GM18867 (cell line): ENCODE results near the gene RAB40C.

Source experiments
- ATAC-seq: cut with Tn5 transposase; IDR thresholded peaks from one replicate; pipeline ENCODE4 v1.9.1; 2021; ENCODE audit warnings: mild to moderate bottlenecking, moderate library complexity; ENCODE audit not compliant: unreplicated experiment

The RAB40C gene

DNA sequence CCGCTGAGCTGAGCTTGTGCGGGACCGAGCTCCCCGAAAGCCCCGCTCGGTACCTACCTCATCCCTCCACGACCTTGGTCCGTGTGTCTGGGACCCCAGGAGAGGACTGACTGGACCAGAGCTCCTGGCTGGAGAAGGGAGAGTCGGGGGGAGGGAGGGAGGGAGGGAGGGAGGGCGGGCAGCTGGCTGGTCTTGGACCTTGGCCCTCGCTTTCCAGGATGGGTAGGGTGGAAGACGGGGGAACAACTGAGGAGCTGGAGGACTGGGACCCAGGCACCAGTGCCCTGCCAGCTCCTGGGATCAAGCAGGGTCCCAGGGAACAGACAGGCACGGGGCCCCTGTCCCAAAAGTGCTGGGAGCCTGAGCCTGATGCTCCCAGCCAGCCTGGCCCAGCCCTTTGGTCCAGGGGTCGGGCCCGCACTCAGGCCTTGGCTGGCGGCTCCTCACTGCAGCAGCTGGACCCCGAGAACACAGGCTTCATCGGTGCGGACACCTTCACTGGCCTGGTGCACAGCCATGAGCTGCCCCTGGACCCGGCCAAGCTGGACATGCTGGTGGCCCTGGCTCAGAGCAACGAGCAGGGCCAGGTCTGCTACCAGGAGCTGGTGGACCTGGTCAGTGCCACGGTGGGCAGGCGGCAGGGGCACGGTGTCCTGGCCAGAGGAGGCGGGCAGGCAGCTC lies 86.2 kb downstream of the RAB40C start:
- no peak for ATAC-seq

DNA sequence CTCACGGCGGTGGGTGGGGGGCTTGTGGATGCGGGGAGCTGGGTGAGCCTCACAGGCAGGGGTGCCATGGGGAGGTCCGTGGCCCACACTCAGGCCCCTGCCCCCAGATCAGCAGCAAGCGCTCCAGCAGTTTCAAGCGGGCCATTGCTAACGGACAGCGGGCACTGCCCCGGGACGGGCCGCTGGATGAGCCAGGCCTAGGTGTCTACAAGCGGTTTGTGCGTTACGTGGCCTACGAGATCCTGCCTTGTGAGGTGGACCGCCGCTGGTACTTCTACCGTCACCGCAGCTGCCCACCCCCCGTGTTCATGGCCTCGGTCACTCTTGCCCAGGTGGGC lies 86.7 kb downstream of the RAB40C start:
- no peak for ATAC-seq

DNA sequence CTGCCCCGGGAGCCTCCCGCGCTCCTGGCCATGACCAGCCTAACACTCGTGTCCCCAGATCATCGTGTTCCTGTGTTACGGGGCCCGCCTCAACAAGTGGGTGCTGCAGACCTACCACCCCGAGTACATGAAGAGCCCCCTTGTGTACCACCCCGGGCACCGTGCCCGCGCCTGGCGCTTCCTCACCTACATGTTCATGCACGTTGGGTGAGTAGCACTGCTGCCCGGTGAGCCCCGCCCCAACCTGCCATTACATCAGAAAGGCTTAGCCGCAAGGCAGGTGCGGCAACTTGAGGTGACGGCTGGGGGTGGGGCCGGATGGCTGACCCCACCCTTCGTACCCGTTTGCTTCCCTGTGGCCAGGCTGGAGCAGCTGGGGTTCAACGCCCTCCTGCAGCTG lies 87.0 kb downstream of the RAB40C start:
- ATAC-seq: no peak

DNA sequence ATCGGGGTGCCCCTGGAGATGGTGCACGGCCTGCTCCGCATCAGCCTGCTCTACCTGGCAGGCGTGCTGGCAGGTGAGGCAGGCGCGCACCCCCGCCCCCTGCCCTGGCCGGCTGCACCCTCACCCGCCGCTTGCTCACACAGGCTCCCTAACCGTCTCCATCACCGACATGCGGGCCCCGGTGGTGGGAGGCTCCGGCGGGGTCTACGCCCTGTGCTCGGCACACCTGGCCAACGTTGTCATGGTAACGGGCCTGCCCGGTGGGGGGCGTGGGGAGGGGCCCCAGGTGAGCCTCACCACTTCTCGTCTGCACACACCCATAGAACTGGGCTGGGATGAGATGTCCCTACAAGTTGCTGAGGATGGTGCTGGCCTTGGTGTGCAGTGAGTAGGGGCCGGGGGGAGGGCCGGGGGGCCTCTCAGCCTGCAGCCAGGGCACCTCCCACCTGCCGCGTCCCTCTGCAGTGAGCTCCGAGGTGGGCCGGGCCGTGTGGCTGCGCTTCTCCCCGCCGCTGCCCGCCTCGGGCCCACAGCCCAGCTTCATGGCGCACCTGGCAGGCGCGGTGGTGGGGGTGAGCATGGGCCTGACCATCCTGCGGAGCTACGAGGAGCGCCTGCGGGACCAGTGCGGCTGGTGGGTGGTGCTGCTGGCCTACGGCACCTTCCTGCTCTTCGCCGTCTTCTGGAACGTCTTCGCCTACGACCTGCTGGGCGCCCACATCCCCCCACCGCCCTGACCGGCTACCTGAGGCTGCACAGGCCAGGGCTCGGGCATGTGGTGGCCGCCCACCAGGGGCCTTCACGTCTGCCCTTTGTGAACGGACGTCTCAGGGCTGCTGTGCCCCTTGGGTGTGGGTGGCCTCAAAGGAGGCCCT lies 87.7 kb downstream of the RAB40C start:
- no peak for ATAC-seq

DNA sequence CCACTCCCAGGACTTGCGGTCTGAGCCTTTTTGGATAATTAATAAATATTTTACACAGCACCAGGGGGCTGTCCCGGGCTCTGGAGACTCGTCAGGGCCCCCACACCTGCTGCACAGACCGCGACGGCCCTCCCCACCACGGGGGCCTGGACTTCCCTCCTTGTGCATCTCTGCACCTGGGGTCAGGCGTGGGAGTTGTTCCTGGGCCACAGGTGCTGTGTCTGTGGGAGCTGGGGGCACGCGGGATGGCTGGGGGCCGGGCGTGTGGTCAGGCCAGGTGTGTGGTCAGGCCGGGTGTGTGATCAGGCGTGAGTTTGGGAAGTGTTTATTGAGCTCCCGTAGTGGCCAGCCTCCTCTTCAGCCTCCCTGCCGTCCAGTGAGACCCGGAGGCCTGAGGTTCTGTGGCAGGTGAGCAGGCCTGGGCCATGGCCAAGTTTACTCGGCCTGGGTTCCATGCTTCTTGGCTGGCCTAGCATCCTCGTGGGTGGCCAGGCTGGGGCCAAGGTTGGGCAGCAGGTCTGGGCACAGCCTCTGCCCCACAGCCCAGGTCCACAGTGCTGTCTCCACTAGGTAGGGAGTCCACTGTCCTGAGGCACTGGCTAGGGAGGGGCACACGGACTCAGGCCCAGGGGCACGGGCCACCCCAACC lies 88.5 kb downstream of the RAB40C start:
- ATAC-seq: no peak
